GM21528 (cell line): ENCODE data around the gene CHRNE.
"Not testable (repeated sequence)": the region's sequence is repeated elsewhere in the genome, so short reads cannot be mapped to it uniquely, and the experiment has no call there.

Experiments used
- ATAC-seq: cut with Tn5 transposase; IDR thresholded peaks from one replicate; pipeline ENCODE4 v1.9.1; 2021; ENCODE audit warnings: mild to moderate bottlenecking, moderate library complexity; ENCODE audit not compliant: unreplicated experiment, low FRiP score

CHRNE gene

DNA sequence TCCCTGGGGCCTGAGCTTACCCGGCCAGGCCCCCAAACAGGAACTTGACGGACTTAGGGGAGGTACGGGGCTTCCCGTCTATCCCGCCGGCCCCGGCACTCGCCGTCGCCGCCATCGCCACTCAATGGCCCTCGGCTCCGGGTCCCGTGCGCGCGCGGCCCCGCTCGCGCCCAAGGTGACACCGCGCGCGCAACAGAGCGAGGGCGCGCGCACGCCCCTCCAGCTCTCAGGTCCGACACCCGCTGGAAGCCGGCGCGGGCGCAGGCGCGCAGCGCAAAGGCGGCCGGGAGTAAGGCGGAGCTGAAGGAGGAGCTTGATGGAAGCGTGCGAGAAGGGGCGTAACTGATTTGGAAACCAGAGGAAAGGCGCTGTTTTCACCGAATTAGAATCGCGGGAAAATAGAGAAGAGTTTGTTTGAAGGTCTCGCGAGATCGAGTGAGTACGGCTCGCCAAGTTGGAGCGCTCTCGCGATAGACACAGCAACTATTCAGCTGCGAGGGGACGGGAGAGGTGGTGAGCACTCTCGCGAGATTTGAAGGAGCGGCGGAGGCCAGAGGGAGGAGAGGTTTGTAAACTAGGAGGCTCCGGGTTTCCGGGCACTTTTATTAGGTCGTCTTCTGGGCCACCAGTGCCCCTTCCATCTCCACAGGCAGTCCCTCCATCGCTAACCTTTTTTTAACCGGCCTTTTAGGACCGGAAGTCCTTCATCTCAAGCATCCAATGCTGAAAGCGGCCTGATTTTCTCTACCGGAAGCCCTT lies 37.1 kb upstream of the CHRNE start, which contains the start of the genes RNF167 and SLC25A11:
RNF167 (plus strand) TSS at position 473 of the 759 bp plus-strand sequence. CDS start 642 bp downstream, outside the sequence.
SLC25A11 (minus strand) TSS at position 251 of the 759 bp plus-strand sequence; CDS start at position 115, 136 bp downstream.
- ATAC-seq: peak; percentile 71

GRCh38 chr17:4939546-4939795 lies 36.6 kb upstream of the CHRNE start:
- ATAC-seq: peak; percentile 5

DNA sequence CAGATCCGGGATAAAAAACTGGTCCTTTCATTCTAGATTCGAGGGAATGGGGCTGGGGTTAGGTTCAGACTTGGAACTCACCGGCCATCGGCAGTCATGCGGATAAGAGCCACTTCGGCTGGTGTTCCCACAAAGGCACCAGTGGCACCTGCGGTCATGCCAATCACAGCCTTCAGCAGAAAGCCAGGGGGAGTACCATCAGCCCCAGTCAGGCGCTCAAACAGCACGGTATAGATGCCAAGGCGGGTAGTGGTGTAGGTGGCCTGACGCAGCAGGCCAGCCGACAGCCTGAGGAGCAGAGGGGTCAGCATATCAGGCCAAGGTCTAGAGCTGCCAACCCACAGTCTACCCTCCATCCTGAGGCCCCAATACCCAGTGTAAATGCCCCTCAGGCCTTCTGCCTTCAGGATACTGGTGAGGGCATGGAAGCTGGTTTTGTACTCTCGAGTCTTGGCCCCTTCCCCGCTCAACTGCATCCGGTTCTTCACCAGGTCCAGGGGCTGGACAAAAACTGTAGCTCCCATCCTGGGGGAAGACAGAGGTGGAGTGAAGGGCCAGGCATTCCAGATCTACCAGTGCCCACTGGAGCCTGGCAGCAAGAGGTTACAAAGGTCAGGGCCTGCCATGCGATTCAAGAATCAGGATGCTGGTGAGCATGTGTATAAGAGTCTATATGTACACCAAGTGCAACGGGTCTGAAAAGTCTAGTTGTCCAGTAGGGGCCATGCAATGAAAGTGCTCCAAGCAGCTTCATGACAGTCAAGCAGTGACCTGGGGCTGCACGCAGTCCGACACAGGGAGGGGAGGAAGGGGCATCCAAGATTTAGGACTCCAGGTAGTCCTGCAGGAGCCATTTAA lies 36.0 kb upstream of the CHRNE start:
- ATAC-seq: no peak

DNA sequence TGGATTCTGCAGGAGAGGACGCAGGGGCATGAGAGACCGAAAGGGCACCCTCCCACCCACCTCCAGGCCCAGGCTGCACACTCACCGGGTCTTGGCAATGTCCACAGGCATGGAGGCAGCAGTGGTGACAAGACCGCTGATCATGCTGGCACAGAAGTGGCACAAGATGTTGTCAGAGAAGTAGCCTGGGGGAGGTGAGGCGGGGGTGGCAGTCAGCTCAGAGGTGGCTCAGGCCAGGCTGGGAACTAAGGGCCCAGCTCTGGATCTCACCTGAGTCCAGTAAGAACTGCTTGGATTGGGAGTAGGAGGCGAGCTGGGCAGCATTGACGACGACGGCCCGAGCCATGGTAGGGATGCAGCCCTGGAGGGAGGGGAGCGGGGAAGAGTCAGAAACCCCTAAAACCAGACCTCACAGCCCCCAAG lies 35.2 kb upstream of the CHRNE start:
- ATAC-seq: no peak

DNA sequence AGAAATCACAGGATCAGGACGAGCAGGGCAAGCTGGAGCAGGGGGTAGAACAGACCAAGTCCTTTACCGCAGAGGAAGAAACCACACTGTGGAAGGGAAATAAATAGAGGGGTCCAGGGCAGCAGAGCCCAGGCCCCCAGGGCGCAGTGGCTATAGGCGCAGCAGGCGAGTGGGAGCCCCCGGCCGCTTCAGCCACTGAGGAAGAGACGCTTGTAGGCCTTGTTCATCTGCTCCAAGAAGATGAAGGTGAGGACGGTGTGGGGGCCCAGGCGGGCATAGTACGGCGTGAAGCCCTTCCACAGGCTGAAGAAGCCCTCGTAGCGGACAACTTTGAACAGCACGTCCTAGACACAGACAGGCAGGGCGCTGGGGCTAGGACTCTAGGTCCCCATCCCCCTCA lies 34.7 kb upstream of the CHRNE start:
- ATAC-seq: no peak

DNA sequence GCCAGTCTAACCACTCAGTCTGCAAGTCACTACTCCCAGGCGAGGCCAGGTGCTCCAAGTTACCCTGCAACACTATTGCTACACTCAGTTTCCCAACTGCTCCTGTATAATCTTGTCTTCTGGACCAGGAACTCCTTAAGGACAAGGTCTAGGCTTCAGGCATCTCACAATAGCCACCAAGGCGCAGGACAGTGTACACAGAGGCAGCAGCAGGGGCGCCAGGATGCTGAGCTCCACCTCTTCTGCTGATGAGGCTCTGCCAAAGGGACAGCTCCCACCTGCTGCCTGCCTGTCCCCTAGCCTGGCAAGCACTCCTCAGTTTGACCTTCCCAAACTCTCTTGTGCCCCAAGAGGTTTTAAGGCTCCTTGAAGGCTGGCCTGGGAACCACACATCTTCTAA lies 33.5 kb upstream of the CHRNE start:
- no peak for ATAC-seq

DNA sequence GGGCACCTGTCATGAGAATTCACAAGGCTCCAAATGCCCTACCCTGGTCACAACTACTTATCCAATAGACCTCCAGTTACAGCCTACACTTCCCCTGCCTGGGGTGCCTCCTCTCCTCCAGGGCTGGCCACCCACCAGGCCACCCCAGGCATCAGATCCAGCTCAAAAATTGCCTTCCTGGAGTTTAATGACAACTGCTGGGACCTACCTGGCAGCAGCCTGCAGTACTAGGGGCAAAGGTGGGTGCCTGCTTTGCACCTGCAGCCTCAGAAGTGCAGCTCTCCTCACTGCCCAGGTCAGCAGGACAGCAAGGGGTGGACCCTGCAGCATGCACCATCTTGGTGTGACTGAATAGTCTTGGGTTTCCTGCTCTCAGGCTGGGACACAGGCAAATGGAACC lies 32.8 kb upstream of the CHRNE start:
- ATAC-seq: no peak

- no peak for ATAC-seq
Measured at GRCh38 chr17:4934173-4934979, 31.5 kb upstream of the CHRNE start.

- no peak for ATAC-seq
Measured at GRCh38 chr17:4933646-4934045, 30.7 kb upstream of the CHRNE start.

- no peak for ATAC-seq
Measured at GRCh38 chr17:4932756-4933155, 29.9 kb upstream of the CHRNE start.

DNA sequence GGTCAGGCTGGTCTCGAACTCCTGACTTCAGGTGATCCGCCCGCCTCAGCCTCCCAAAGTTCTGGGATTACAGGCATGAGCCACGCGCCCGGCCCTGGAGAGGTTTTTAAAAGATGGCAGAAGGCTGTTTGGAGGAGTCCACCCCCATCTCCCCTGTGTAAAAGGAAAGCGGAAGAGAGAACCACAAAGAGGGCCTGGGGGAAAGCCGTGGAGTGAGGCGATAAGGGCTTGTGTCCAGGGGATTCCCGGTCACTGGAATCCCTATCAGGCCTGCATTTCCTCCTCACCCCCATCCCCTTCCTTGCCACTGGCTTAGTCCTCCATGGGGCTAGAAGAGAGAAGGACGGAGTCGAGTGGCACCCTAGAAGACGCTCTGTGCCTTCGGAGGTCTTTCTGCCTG lies 29.1 kb upstream of the CHRNE start, which contains the start of gene GP1BA:
GP1BA (plus strand) TSS at position 315 of the 400 bp plus-strand sequence. CDS start 328 bp downstream, outside the sequence.
- ATAC-seq: no peak

DNA sequence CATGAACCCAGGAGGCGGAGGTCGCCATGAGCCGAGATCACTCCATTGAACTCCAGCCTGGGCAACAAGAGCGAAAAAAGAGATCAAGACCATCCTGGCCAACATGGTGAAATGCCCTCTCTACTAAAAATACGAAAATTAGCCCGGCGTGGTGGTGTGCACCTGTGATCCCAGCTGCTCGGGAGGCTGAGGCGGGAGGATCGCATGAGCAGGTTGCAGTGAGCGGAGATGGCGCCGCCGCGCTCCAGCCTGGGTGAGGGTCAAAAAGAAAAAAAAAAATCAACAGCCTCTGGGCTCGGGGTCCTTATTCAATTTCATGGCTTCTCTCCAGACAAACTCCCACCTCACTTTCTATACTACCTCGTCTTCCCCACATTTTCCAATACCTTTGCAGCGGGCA lies 26.0 kb upstream of the CHRNE start:
- no peak for ATAC-seq

GRCh38 chr17:4926577-4927335 lies 23.9 kb upstream of the CHRNE start:
- ATAC-seq: not testable (repeated sequence)

DNA sequence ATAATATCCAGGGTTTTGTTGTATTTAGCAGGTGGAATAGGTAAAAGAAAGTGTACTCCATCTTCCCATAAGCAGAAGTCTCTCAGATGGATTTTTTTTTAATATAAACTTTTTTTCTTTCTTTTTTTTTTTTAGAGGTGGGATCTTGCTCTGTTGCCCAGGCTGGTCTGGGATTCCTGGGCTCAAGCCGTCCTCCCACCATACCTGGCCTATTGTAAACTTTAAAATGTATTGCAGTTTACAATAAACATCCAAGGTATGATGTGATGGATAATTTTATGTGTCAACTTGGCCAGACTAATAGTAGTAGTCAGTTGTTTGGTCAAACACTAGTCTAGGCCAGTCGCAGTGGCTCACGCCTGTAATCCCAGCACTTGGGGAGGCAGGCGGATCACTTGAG lies 18.4 kb upstream of the CHRNE start:
- ATAC-seq: no peak

GRCh38 chr17:4920351-4921048 lies 17.6 kb upstream of the CHRNE start:
- no peak for ATAC-seq

- no peak for ATAC-seq
Measured at GRCh38 chr17:4919511-4920047, 16.7 kb upstream of the CHRNE start.

DNA sequence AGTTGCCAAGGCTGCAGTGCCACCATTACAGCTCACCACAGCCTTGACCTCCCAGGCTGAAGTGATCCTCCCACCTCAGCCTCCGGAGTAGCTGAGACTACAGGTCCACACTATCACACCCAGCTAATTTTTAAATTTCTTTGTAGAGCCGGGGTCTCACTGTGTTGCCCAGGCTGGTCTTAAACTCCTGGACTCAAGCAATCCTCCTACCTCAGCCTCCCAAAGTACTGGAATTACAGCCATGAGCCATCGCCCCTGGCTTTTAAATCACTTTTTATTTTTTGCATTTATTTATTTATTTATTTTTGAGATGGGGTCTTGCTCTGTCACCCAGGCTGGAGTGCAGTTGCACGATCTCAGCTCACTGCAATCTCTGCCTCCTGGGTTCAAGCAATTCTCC lies 11.7 kb upstream of the CHRNE start:
- not testable (repeated sequence) for ATAC-seq

GRCh38 chr17:4913994-4914393 lies 11.1 kb upstream of the CHRNE start:
- ATAC-seq: no peak
